ENCODE measurements around the gene NPL.

Gene NPL

DNA sequence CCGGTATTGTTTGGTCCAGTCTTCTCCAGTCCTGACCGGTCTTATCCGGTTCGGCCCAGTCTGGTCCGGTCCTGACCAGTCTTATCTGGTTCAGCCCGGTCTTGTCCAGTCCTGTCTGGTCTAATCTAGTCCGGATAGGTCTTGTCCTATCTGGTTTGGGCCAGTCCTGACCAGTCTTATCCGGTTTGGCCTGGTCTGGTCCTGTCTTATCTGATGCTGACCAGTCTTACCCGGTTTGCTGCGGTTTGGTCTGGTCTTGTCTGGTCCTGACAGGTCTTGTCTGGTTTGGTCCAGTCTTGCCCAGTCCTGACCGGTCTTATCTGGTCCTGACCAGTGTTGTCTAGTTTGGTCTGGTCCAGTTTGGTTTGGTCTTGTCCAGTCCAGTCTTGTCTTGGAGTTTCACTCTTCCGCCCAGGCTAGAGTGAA, 79.7 kb downstream of the NPL start:
- no peak for DNase-seq

DNA sequence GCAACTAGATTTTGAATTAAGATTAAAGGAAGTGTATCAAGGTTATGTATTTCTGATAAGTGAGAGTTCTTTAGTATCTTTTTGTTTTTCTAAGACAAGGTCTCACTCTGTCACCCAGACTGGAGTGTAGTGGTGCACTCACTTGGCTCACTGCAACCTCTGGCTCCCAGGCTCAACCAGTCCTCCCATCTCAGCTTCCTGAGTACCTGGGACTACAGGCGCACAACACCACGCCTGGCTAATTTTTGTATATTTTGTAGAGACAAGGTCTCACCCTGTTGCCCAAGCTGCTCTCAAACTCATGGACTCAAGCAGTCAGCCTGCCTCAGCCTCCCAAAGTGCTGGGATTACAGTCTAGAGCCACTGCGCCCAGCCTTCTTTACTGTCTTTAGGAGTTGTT, 83.3 kb downstream of the NPL start:
- no peak for DNase-seq

DNA sequence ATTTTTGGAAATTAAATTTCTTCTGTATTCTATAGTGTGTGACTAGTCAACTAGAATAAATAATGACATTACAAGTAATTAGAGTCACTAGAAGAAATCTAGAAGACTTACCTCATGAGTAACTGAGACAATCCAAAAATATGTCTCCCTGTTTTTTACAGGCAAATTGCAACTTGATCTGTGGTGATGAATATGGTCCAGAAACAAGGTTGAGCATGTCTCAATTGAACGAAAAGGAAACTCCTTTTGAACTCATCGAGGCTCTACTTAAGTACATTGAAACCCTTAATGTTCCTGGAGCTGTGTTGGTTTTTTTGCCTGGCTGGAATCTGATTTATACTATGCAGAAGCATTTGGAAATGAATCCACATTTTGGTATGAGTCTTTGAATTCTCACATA, 86.3 kb downstream of the NPL start:
- no peak for DNase-seq

DNA sequence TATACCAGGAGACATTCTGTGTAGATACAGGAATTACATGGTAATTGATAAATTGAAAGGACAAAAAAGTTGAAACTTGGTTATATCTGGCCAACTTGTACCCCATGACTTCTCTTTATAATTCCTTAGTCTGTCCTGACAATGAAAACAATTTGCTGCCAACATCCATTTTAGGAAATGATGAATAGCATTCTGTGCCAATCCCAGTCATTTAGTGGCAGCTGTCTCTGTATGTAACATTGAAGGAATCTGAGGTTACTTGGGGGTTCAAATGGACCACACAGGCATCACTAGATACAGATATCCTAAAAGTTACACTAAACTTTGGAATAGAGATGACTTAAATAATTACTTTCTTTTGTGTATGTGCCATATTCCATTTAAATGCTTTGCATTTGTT, 87.8 kb downstream of the NPL start:
- DNase-seq, result no peak

DNA sequence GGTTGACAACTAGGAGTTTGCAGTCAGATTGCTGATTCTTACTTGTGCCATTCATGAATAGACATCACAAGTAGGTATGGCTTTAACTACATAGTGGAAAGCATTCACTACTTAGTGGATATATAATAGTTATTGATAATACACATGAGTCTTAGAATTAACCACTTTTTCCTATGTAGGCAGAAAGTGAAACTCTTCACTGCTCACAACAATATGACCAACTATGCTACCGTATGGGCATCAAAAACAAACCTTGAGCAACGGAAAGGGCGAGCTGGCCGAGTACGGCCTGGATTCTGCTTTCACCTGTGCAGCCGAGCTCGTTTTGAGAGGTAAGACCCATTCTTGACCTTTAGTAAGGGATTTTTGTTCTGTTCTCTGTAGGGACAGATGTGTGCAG, 88.3 kb downstream of the NPL start:
- no peak for DNase-seq
